ENCODE data around the gene TSPAN7. TPM values are rescaled to one million over a fixed set of nuclear protein-coding genes. Genes with fewer than 3 reads are reported as not detected.

The TSPAN7 gene
- total and polyA plus RNA-seq, 2 of the 8 experiments (the other 6 are each of a cell fraction or from before 2014, with no cell fraction given) = 32.1 to 37.7 TPM

GRCh38 chrX:38679695-38680094, 118.4 kb downstream of the TSPAN7 start (continued):
- TF ChIP-seq CHD7 (IDR thresholded peaks at IDR 0.05; ENCODE audit: insufficient replicate concordance, low read length) (no peak), SP1 (IDR thresholded peaks at IDR 0.05; ENCODE audit: low read depth, low read length) (no peak), SAP30 (IDR thresholded peaks at IDR 0.05; ENCODE audit: insufficient read depth, insufficient replicate concordance, low read length) (no peak), USF2 (IDR thresholded peaks at IDR 0.05; ENCODE audit: low read length) (no peak), POLR2A (IDR thresholded peaks at IDR 0.05; ENCODE audit: control extremely low read depth in 1 of 2, low read depth in 2 of 2, low read length in 2 of 2) (no peak)

Measured in H1 (cell line).